GM19372 (cell line): Measurements from ENCODE around the gene NCF2.
"Not testable (repeated sequence)": the region's sequence is repeated elsewhere in the genome, so short reads cannot be mapped to it uniquely, and the experiment has no call there.

Experiments used
- ATAC-seq: cut with Tn5 transposase; IDR thresholded peaks from one replicate; pipeline ENCODE4 v1.9.1; 2021; ENCODE audit warnings: mild to moderate bottlenecking, low read depth, moderate library complexity; ENCODE audit not compliant: unreplicated experiment

The NCF2 gene

GRCh38 chr1:183612975-183613374 lies 22.7 kb upstream of the NCF2 start:
- not testable (repeated sequence) for ATAC-seq

- ATAC-seq: no peak
Observed at GRCh38 chr1:183612407-183612806, 22.1 kb upstream of the NCF2 start.

GRCh38 chr1:183611021-183611420 lies 20.8 kb upstream of the NCF2 start:
- ATAC-seq: no peak

- no peak for ATAC-seq
Observed at GRCh38 chr1:183609759-183610452, 19.6 kb upstream of the NCF2 start.

- ATAC-seq: no peak
Observed at GRCh38 chr1:183609313-183609712, 19.1 kb upstream of the NCF2 start.

GRCh38 chr1:183607322-183607980 lies 17.2 kb upstream of the NCF2 start:
- ATAC-seq: no peak

- ATAC-seq: no peak
Observed at GRCh38 chr1:183605904-183606303, 15.6 kb upstream of the NCF2 start.

- ATAC-seq: peak; percentile 34
Observed at GRCh38 chr1:183604815-183605214, 14.6 kb upstream of the NCF2 start.

GRCh38 chr1:183604038-183604808 lies 14.0 kb upstream of the NCF2 start:
- peak; percentile 44 for ATAC-seq

GRCh38 chr1:183602510-183602909 lies 12.3 kb upstream of the NCF2 start:
- no peak for ATAC-seq

- no peak for ATAC-seq
Observed at GRCh38 chr1:183600634-183601033, 10.4 kb upstream of the NCF2 start.

- ATAC-seq: no peak
Observed at GRCh38 chr1:183600136-183600535, 9.9 kb upstream of the NCF2 start.

- ATAC-seq: no peak
Observed at GRCh38 chr1:183598386-183598785, 8.1 kb upstream of the NCF2 start.

GRCh38 chr1:183597656-183598347 lies 7.5 kb upstream of the NCF2 start:
- ATAC-seq: no peak

GRCh38 chr1:183596500-183596899 lies 6.2 kb upstream of the NCF2 start:
- ATAC-seq: no peak

- ATAC-seq: no peak
Observed at GRCh38 chr1:183595537-183595936, 5.3 kb upstream of the NCF2 start.

- ATAC-seq: peak; percentile 41
Observed at GRCh38 chr1:183593356-183593755, 3.1 kb upstream of the NCF2 start.

- ATAC-seq: no peak
Observed at GRCh38 chr1:183592733-183593132, 2.5 kb upstream of the NCF2 start.

- no peak for ATAC-seq
Observed at GRCh38 chr1:183589874-183590243, 400 bp downstream of the NCF2 start.

GRCh38 chr1:183589384-183589783 lies 875 bp downstream of the NCF2 start:
- ATAC-seq: no peak

- ATAC-seq: no peak
Observed at GRCh38 chr1:183588827-183589226, 1.4 kb downstream of the NCF2 start.
